Middle frontal gyrus (tissue), 1 donor: Measurements from ENCODE around the gene FNDC3B.

Source experiments
- DNase-seq: peaks from one replicate; pipeline ENCODE4 v3.0.0-alpha.2; 2015; ENCODE audit warnings: low spot score; ENCODE audit errors: extremely low spot score

The FNDC3B gene

DNA sequence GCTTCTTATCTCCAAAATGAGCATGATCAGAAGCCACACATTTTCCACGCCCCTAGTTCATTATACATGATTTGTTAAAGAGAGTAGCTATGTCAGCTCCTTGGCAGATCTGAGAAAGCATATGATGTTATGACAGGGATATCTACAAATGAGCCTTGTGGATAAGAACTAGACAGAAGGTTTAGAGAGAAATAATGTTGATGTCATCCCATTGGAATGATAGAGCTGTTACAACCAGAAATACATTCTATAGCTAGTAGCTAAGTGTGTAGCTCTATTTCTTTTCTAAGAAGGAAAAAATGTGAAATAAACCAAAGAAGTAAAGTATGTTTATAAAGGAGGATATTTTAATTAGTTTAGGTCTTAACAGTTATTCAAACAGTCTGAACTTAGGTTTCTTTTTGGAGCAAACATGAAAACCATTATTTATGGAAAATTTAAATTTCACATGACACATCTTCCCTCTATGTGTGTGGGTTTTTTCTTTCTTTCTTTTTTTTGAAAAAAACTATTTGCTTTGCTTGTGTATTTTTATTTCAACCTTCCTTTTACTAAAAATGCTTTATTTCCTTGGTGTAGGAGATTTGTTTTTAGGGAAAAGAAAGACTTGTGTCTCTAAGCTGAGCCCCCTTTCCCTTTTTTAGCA is 241.2 kb downstream of the FNDC3B start:
- no peak for DNase-seq

DNA sequence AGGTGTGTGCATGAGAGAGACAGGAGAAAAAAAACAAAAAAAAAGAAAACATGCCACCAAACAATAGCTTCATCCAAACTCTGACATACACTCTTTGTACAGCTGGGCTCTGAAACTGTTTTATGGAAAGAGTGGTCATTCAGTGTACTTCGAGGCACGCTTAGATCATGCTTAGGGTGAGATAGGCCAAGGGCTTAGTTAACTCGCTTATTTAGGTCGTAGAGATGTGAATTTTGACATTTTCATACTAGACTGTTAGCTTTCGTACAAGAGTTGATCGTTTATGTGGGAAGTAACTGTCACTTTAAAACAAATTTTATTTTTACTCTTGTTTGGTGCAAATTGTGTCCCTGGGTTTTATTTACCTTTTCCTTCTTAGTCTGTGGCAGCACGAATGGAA is 242.5 kb downstream of the FNDC3B start:
- no peak for DNase-seq

DNA sequence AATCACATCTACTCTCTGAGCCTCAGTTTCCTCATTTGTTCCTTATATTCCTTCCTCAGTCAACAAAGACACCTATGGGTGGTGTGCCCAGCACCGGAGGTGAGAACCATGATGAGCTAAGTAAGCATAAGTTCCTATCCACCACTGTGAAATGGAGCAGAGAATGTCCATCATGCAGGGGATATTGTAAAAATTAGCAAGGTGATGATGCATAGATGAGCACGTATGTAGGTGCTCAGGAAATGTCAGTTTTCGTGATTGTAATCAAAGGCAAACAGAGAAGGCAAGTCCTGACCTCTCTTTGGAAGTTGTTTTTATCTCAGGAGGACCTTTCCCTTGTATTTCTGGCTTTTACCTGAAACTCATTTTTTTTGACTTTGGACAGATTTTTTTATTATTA is 243.5 kb downstream of the FNDC3B start:
- DNase-seq = no peak

DNA sequence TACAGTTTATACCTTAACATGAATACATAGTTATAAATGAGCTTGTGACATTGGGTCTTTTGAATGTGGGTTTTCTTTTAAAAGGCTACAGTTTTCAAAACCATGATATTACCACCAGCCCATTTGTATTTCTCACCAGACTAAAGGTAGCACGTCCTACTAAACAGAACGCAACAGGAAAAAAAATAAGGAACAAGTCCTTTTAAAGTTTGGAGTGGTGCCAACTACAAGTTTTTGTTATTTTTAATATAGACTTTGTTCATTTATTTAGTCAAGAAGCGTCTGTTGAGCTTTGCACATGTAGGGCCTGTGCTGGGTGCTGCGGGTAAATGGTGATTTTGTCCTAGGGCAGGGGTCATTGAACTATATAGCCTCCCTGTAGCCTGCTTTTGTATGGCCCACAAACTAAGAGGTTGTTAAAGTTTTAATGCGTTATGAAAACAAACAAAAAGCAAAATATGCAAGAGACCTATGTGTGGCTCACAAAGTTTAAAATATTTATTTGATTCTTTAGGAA is 244.5 kb downstream of the FNDC3B start:
- no peak for DNase-seq

DNA sequence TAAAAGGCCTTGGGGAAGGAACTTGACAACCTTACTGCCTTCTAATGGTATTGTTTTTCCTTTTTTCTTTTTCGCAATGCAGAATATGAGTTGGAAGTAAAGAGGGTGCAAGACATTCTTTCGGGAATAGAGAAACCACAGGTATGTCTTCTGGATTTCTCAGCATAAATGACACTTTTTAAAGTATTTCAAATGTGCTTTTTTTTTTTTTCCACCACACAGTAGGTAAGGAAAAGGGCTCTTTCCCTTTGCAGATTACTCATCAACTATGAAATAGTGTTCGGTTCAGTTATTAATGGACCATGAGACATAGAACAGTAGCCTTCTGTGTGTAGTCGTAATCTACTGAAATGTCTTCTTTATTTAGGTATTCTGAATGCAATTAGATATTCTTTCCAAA is 246.5 kb downstream of the FNDC3B start:
- no peak for DNase-seq

DNA sequence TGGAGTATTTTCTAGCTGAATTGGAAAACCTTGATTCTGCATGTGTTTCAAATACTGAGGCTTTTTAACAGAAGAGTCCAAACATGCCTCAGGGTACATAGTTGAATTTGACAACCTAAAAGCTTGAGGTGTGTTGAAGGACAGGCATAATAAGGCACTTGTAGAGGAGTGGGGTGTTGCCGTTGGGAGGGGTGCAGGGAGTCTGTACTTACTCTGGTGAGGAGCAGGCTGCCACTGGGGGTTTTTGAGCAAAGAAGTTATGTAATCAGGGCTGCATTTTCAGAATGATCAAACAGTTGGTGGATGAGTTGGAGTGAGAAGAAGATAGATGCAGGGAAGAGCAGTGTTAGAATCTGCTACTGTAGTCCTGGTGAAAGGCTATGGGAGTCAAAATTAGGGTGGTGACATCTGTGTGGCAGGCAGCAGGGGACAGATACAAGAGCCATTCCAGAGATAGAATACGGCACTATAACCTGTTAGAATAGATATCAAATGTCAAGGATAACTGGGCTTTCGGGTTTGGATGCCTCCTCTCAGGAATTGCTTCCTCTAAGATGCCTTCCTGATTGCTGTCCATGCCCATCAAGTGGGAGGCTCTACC is 247.3 kb downstream of the FNDC3B start:
- DNase-seq = no peak

DNA sequence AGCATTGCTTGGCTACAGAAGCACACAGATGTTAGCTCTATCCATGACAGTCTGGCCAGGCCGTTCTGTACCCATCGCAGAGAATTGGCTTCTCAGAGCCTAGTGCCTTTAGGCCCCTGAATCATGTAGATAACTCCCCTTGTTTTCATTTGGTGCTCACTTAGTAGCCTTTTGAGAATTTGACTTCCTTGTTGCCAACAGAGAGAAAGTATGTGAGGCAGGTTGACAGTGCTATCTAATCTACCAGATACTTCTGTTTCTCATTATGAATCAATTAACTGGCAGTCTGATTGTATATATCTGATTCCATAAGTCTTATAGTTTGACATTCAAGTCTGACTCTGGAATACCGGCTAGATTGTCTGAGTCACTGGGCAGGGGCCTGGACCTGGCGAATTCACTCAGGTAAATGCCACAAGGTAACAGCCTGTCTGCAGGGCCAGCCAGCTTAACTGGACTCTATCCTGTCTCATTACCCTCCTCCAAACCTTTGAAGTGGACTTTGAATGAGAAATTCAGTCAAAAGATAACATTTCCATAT is 248.6 kb downstream of the FNDC3B start:
- no peak for DNase-seq

DNA sequence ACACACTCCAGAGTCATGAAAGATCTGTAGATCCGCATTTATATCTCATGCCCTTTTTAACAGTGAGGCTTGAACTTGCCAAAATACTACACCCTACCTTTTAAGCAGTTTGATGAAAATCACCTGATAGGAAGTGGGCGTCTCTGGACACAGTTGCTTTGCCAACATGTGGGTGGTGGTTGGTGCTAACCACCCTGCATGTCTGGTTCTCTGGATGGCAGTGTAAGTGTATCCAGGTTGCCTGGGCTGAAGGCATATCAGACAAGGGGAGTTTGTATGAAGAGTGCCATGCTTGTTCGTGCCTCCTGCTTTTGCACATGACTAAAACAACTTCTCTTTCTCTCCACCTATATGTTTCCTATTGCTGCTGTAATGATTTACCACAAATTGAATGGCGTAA is 249.3 kb downstream of the FNDC3B start:
- DNase-seq = no peak

DNA sequence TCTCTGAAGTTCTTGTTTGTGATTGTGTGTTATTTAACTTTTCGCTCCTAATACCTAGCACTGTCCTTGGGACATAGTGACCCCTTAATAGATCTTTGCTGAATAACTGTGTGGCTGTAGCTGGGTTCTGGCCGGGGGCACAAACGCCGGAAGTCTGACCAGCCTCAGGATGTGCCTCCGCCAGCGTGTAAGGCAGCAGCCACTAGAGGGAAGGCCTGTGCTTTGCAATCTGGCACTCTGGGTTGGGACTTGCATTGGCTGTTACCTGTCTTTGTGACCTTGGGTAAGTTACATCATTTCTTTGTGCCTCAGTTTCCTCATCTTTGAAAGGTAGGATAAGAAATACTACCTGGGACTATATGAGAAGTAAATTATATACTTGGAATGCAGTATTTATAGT is 250.2 kb downstream of the FNDC3B start:
- DNase-seq = no peak

DNA sequence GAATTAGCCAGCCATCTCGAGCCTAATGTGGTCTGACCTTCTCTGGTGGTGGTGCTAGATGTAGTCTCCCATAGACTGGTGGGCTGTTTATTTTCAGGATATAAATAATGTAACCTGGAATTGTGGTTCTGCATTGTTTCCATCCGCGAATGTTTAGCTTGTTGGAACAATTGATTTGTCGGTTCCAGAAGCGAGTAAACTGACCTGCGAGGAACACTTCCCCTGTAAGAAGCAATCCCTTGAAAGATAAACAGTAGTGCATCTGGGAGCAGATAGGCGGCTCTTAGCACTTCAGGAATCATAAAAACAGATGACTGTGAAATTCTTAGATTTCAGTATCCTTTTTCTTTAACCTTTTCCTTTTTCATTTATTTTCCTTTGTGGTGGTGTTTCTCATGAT is 251.1 kb downstream of the FNDC3B start:
- DNase-seq = no peak

DNA sequence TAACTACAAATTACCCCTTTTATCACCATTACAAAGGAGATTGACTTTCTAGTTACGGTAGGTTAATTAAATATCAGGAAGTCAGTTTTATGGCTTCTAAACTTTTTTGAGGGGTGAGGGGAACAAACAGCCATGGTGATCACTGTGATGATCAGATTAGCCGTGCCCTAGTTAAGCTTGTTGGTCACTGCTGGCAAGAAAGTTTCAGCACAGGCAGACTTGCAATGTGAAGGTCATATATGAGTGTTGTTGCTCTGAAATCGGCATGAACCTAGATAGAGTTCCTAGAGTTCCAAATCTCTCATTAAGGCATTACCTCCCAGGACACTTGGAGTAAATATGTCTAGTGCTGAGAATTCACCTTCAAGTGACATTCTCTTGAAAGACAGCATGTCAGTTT is 252.3 kb downstream of the FNDC3B start:
- no peak for DNase-seq

DNA sequence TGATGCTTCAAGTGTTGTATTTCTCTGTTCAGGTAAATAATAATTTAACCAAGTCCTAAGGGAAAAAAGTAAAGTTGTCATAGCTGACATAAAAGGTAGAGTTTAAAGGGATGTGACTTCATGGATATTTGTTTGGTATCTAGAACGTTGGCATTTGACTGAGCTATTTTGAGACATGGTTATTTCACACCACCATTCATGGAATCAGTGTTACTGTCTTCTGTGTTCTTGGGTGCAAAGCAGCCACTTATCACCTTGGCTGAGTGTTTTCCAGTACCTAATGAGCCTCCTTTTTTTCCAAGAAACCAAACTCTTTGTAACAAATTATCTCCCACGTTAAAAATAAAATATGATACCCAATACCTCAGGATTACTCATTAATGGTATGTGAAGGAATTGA is 253.0 kb downstream of the FNDC3B start:
- DNase-seq = no peak

DNA sequence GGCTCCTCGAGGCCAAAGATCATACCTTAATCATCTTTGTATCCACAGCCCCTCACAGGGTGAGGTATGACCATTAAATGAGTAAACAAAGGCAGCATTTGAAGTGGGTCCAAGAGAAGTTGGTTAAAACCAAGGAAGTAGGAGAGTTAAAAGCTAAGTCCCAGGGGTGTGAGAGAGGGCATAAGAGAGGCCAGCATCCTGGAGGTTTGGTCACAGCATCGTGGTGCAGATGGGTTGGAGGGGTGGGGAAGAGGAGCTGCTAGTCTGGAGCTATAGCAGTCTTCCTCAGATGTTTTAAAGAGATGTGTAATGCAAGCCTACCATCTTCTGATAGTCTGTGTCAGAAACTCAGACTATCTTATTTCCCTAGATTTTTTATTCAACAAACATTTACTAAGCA is 253.7 kb downstream of the FNDC3B start:
- DNase-seq = no peak

DNA sequence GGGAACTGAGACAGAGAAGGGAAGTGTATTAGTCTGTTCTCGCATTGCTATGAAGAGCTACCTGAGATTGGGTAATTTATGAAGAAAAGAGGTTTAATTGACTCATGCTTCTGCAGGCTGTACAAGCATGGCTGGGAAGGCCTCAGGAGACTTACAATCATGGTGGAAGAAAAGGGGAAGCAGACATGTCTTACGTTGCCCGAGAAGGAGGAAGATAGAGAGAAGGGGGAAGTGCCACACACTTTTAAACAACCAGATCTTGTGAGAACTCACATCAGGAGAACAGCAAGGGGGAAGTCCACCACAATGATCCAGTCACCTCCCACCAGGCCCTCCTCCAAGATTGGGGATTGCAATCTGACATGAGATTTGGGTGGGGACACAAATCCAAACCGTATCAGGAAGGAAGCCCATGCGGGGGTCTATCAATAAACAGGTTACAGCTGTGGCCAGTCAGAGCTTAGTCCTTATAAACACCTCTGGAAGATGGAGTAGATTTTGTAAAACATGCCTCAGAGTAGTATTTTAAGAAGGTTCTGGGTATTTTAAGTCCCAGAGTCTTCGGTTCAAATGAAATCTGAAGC is 254.9 kb downstream of the FNDC3B start:
- DNase-seq = no peak

DNA sequence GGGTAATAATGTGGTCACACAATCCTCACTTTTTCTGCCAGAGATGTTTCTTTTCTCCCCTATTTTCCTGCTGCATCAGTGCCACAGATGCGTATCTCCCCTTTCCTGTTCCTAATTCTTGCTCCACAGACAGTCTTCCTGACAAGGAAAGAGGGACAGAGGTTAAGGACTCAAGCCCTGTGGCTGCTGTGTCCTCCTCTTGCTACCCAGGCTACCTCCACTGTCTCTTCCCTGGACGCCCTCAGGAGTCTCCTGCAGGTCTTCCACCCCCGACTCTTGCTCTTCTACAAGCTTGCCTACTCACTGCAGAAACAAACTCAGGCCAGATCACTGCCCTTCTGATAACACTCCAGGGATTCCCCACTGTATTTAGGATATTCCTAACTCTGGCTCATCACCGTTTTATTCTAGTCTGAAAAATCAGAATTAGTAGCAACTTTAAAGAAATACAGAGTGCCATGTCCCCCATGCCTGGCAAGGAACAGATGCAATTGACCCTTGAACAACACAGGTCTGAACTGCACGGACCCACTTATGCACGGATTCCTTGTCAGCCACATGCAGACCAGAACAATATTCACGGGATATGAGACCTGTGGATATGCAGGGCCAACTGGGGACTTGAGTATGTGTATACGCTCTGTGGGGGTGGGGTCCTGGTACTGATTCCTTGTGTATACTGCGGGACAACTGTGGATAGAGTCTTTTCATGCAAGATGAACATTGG is 257.0 kb downstream of the FNDC3B start:
- DNase-seq = no peak

DNA sequence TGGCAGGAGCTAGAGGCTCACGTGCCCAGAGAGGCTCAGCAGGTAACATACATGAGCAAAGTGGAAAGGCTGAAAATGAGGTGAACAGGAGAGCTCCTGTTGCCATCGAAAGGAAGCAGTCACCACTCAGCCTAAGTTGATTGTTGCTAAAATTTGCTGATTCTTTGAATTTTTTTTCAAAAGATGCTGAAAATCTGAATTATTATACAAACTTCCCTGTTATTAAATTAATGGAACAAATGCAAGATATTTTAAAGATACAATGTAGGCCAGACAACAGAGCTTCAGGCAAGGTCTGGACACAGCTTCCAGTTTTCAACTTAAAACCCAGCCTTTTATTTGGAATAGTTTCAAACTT is 257.6 kb downstream of the FNDC3B start:
- DNase-seq = no peak

DNA sequence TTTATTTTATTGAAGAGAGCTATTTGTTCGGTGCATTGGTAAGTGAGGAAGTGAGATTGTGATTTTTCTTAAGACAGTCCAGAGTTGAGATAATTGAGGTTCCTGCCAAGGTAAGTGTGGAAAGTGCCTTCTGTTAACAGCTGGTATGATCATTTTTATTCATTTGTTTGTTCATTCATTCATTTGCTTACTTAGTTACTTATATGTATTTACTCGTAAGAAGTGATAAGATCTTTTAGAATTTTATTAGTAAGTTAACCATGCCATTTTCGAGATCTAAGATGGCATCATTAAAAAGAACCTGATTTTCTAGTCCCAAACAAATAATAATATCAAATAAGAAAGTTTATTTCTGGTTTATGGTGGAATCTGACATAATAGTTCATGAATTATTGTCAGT is 258.9 kb downstream of the FNDC3B start:
- no peak for DNase-seq

DNA sequence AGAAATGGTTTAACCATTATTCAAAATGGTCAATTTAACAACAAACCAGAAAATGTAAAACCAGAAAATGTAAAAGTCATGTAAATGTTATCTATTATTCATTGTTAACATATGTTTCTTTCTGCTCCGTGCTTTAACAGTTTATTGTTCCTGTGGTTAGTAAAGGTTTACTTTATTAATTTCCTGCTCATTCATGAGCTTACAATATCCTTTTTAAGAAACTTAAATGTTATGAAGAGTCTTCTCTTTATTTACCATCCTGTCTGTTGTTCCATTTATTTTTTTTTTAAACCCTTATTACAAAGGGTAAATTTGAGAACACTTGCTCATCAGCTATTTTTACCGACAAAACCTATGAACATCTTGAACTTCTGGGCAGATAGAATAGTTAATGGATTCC is 260.8 kb downstream of the FNDC3B start:
- DNase-seq = no peak

DNA sequence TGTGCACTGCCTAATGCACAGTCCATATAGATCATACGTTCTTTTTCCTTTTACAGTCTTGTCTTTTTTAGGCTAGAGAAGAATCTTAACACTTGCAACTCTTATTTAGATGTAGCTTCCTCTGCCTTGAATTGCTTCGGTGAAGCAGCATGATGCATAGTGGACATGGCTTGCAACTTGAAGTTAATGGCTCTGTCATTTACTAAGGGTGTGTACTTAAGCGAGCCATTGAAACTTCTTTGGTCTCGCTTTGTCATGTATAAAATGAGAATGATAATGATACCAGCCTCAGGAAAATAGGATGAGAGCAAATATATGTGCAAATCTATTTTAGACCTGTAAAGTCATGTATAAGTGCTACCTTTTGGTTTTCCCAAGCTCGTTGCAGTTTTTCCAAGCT is 261.5 kb downstream of the FNDC3B start:
- DNase-seq = no peak

DNA sequence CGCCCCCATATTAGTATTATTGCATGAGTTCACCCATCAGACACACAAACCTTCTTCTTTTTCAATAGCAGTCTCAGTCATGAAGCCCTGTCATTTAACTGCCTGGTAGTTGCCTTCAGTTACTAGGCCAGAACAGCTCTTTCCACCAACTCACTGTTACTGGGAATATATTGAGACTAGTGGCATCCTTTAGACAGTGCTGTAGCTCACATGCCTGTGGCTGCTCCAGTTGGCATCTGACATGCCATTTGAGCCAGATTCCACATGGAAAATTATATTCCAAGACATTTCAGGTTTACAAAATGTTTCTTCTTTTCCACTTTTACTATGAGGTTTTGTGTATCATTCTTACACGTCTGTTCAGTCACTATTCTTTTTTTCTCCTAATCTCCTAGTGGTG is 262.8 kb downstream of the FNDC3B start:
- DNase-seq = no peak

DNA sequence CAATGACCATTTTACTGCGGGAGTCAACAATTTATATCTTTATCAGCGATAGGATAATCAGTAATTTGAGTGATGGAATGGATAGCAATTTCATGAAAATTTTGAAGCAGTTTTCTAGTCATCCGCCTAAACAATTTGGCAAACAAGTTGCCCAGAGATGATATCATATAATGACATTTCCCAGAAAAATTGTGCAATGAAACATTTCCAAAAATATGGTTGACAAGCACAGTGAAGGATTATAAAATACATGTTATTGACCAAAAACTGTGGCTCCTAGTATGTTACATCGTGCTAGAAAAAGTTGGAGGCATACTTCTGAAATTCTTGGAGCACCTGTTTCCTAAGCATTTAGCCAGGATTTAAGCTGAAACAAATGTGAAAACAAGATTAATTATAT is 263.8 kb downstream of the FNDC3B start:
- DNase-seq = no peak

DNA sequence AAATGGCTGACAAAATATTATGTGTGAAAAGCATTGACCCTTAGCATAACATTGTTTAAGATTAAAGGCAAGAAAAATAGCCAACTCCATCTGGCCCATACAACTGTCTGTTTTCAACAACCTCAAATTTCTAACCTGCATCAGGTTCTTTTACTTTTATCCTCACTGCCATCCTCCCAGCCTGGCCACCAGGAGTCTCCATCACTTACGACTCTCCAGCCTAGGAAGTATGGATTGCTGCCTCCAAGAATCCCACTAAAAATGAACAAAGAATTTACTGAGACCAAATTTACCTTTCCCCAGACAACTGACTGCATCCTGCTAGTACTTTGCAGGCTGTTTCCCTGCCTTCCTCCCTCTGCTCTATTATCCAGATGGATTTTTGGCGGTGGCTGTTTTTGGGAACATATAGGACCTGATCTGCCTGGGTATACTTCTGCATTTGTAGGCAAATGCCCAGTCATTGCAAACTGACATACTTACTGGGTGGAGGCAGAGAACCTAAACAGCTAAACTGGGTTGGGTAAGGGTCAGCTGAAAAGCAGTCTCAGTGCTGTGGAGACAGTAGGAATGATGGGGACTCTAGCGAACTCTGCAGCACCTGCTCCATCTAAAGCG is 264.7 kb downstream of the FNDC3B start:
- DNase-seq = no peak
